GM19035 (cell line): ENCODE data around the gene LBR.

ENCODE experiments used
- ATAC-seq: cut with Tn5 transposase; IDR thresholded peaks from one replicate; pipeline ENCODE4 v1.9.1; 2021; ENCODE audit not compliant: unreplicated experiment

Gene LBR

GRCh38 chr1:225446595-225446960, 18.7 kb upstream of the LBR start:
- no peak for ATAC-seq

- no peak for ATAC-seq
Measured at GRCh38 chr1:225445639-225446594, 18.1 kb upstream of the LBR start.

GRCh38 chr1:225442123-225442505, 14.3 kb upstream of the LBR start:
- no peak for ATAC-seq

GRCh38 chr1:225441314-225442122, 13.7 kb upstream of the LBR start:
- no peak for ATAC-seq

GRCh38 chr1:225440380-225441221, 12.8 kb upstream of the LBR start:
- ATAC-seq = no peak

- ATAC-seq = no peak
Measured at GRCh38 chr1:225437710-225438437, 10.0 kb upstream of the LBR start.

GRCh38 chr1:225435957-225436392, 8.1 kb upstream of the LBR start:
- no peak for ATAC-seq

- ATAC-seq = no peak
Measured at GRCh38 chr1:225435487-225435886, 7.6 kb upstream of the LBR start.

- no peak for ATAC-seq
Measured at GRCh38 chr1:225435076-225435475, 7.2 kb upstream of the LBR start.

GRCh38 chr1:225434046-225434445, 6.2 kb upstream of the LBR start:
- no peak for ATAC-seq

- ATAC-seq = no peak
Measured at GRCh38 chr1:225431081-225431863, 3.4 kb upstream of the LBR start.

- ATAC-seq = no peak
Measured at GRCh38 chr1:225430301-225430700, 2.5 kb upstream of the LBR start.

- peak; percentile 7 for ATAC-seq
Measured at GRCh38 chr1:225428881-225429455, 1.1 kb upstream of the LBR start.

GRCh38 chr1:225428068-225428880, 436 bp upstream of the LBR start:
- ATAC-seq = peak; percentile 91

- ATAC-seq = no peak
Measured at GRCh38 chr1:225426395-225427234, 1.2 kb downstream of the LBR start.

GRCh38 chr1:225425201-225425786, 2.5 kb downstream of the LBR start:
- no peak for ATAC-seq

GRCh38 chr1:225424562-225425200, 3.2 kb downstream of the LBR start:
- no peak for ATAC-seq
